HepG2 (cell line): Measurements from ENCODE around the gene ATP2A2. TPM values are rescaled to one million over a fixed set of nuclear protein-coding genes. Genes with fewer than 3 reads are reported as not detected.
A peak's percentile ranks its signal among the peaks of the same experiment; 100 is the strongest.

Experiments used
- CEBPB ChIP-seq: IDR thresholded peaks from 2 replicates; pipeline ENCODE4 v1.6.1; 2011; ENCODE audit warnings: low read depth, low read length, improper control_type of control experiment, borderline replicate concordance
- HDAC1 ChIP-seq: sonication (generic); formaldehyde crosslinking; IDR thresholded peaks from 2 replicates; pipeline ENCODE4 v1.5.1; 2020; ENCODE audit warnings: mild to moderate bottlenecking, missing genetic modification reagents
- HMGXB3 ChIP-seq: sonication (generic); formaldehyde crosslinking; IDR thresholded peaks from 2 replicates; pipeline ENCODE4 v1.4.0; 2020; ENCODE audit warnings: missing genetic modification reagents, borderline replicate concordance
- HNF4G ChIP-seq, 2 experiments: sonication (generic) in 1 of 2; formaldehyde crosslinking in 1 of 2; IDR thresholded peaks; 2 replicates each; pipeline versions ENCODE4 v1.4.0 to v1.6.1; 2011 to 2020; ENCODE audit warnings: borderline replicate concordance in 2 of 2, low read depth in 2 of 2, mild to moderate bottlenecking in 2 of 2, low read length in 1 of 2, missing genetic modification reagents in 1 of 2, moderate library complexity in 1 of 2
- KMT2B ChIP-seq: IDR thresholded peaks from 2 replicates; pipeline ENCODE4 v1.6.1; 2016; ENCODE audit warnings: missing genetic modification reagents, missing compliant biosample characterization
- ZBTB26 ChIP-seq: IDR thresholded peaks from 2 replicates; pipeline ENCODE4 v1.6.1; 2016; ENCODE audit warnings: missing compliant biosample characterization, missing genetic modification reagents, borderline replicate concordance
- ZNF329 ChIP-seq: sonication (generic); formaldehyde crosslinking; IDR thresholded peaks from 2 replicates; pipeline ENCODE4 v1.9.0; 2021; ENCODE audit warnings: low read depth, mild to moderate bottlenecking, missing genetic modification reagents
- polyA plus RNA-seq, 8 experiments: library from polyadenylated mRNA; depleted of rRNA in 3 of 8; stranded (reverse) in 7 of 8; unstranded in 1 of 8; fragments of >200 nt; fragmentation: Illumina TruSeq in 4 of 8; extraction: Trizol in 4 of 8; gene quantifications; 2 replicates each; pipeline versions ENCODE4 v1.2.1 to v1.2.3, GENCODE V29; 2011 to 2016; ENCODE audit warnings: low read depth in 4 of 8, missing spikeins in 1 of 8, mixed read lengths in 1 of 8; ENCODE audit not compliant: insufficient read depth in 1 of 8
- total RNA-seq, 5 experiments: library from RNA; depleted of rRNA; stranded (reverse); fragments of >200 nt; fragmentation: Illumina TruSeq; extraction: Trizol; gene quantifications; 2 replicates each; pipeline ENCODE4 v1.2.3, GENCODE V29; 2016; ENCODE audit warnings: low read depth in 1 of 5
- TF ChIP-seq, protein P1 (sequence below): sonication (generic); formaldehyde crosslinking; IDR thresholded peaks from 2 replicates; pipeline ENCODE4 v1.5.0; 2020; ENCODE audit warnings: mild to moderate bottlenecking, missing genetic modification reagents
- TF ChIP-seq, protein P2 (sequence below): sonication (generic); formaldehyde crosslinking; IDR thresholded peaks from 2 replicates; pipeline ENCODE4 v1.5.0; 2020; ENCODE audit warnings: mild to moderate bottlenecking, missing genetic modification reagents, borderline replicate concordance

Gene ATP2A2
- total and polyA plus RNA-seq, 2 of the 13 experiments (the other 11 are each of a cell fraction or from before 2014, with no cell fraction given), result 35.4 to 85.5 TPM

- TF ChIP-seq HMGXB3 (CRISPR knock-in tag) (0 out of 2 replicates have a peak, but pooled peaks have one; percentile 27), HNF4G (IDR thresholded peaks at IDR 0.05; ENCODE audit: borderline replicate concordance, low read depth, low read length) (peak; percentile 72; the same call in 1 of the 2 replicates), HNF4G (CRISPR knock-in tag; IDR thresholded peaks at IDR 0.05; ENCODE audit: borderline replicate concordance, low read depth) (peak; percentile 55; the same call in 1 of the 2 replicates), KMT2B (CRISPR knock-in tag) (0 out of 2 replicates have a peak, but pooled peaks have one; percentile 40), CEBPB (peak; percentile 100), HDAC1 (peak; percentile 69; the same call in 1 of the 2 replicates), ZBTB26 (CRISPR knock-in tag) (no peak), ZNF329 (no peak)
- TF ChIP-seq, protein P1, sequence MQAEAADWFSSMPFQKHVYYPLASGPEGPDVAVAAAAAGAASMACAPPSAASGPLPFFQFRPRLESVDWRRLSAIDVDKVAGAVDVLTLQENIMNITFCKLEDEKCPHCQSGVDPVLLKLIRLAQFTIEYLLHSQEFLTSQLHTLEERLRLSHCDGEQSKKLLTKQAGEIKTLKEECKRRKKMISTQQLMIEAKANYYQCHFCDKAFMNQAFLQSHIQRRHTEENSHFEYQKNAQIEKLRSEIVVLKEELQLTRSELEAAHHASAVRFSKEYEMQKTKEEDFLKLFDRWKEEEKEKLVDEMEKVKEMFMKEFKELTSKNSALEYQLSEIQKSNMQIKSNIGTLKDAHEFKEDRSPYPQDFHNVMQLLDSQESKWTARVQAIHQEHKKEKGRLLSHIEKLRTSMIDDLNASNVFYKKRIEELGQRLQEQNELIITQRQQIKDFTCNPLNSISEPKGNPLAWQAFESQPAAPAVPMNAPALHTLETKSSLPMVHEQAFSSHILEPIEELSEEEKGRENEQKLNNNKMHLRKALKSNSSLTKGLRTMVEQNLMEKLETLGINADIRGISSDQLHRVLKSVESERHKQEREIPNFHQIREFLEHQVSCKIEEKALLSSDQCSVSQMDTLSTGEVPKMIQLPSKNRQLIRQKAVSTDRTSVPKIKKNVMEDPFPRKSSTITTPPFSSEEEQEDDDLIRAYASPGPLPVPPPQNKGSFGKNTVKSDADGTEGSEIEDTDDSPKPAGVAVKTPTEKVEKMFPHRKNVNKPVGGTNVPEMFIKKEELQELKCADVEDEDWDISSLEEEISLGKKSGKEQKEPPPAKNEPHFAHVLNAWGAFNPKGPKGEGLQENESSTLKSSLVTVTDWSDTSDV, result no peak
- TF ChIP-seq, protein P2, sequence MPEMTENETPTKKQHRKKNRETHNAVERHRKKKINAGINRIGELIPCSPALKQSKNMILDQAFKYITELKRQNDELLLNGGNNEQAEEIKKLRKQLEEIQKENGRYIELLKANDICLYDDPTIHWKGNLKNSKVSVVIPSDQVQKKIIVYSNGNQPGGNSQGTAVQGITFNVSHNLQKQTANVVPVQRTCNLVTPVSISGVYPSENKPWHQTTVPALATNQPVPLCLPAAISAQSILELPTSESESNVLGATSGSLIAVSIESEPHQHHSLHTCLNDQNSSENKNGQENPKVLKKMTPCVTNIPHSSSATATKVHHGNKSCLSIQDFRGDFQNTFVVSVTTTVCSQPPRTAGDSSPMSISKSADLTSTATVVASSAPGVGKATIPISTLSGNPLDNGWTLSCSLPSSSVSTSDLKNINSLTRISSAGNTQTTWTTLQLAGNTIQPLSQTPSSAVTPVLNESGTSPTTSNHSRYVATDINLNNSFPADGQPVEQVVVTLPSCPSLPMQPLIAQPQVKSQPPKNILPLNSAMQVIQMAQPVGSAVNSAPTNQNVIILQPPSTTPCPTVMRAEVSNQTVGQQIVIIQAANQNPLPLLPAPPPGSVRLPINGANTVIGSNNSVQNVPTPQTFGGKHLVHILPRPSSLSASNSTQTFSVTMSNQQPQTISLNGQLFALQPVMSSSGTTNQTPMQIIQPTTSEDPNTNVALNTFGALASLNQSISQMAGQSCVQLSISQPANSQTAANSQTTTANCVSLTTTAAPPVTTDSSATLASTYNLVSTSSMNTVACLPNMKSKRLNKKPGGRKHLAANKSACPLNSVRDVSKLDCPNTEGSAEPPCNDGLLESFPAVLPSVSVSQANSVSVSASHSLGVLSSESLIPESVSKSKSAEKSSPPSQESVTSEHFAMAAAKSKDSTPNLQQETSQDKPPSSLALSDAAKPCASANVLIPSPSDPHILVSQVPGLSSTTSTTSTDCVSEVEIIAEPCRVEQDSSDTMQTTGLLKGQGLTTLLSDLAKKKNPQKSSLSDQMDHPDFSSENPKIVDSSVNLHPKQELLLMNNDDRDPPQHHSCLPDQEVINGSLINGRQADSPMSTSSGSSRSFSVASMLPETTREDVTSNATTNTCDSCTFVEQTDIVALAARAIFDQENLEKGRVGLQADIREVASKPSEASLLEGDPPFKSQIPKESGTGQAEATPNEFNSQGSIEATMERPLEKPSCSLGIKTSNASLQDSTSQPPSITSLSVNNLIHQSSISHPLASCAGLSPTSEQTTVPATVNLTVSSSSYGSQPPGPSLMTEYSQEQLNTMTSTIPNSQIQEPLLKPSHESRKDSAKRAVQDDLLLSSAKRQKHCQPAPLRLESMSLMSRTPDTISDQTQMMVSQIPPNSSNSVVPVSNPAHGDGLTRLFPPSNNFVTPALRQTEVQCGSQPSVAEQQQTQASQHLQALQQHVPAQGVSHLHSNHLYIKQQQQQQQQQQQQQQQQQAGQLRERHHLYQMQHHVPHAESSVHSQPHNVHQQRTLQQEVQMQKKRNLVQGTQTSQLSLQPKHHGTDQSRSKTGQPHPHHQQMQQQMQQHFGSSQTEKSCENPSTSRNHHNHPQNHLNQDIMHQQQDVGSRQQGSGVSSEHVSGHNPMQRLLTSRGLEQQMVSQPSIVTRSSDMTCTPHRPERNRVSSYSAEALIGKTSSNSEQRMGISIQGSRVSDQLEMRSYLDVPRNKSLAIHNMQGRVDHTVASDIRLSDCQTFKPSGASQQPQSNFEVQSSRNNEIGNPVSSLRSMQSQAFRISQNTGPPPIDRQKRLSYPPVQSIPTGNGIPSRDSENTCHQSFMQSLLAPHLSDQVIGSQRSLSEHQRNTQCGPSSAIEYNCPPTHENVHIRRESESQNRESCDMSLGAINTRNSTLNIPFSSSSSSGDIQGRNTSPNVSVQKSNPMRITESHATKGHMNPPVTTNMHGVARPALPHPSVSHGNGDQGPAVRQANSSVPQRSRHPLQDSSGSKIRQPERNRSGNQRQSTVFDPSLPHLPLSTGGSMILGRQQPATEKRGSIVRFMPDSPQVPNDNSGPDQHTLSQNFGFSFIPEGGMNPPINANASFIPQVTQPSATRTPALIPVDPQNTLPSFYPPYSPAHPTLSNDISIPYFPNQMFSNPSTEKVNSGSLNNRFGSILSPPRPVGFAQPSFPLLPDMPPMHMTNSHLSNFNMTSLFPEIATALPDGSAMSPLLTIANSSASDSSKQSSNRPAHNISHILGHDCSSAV (CRISPR knock-in tag), result no peak
Measured at GRCh38 chr12:110345176-110345661, 64.2 kb downstream of the ATP2A2 start (continued).
